Inferior parietal cortex (tissue), 1 donor: ENCODE results near the gene NPIPA2.
"Not testable (repeated sequence)": the region's sequence is repeated elsewhere in the genome, so short reads cannot be mapped to it uniquely, and the experiment has no call there.

Source experiments
- DNase-seq: peaks from one replicate; pipeline ENCODE4 v3.0.0-alpha.2; 2016; ENCODE audit errors: extremely low spot score

NPIPA2 gene

DNA sequence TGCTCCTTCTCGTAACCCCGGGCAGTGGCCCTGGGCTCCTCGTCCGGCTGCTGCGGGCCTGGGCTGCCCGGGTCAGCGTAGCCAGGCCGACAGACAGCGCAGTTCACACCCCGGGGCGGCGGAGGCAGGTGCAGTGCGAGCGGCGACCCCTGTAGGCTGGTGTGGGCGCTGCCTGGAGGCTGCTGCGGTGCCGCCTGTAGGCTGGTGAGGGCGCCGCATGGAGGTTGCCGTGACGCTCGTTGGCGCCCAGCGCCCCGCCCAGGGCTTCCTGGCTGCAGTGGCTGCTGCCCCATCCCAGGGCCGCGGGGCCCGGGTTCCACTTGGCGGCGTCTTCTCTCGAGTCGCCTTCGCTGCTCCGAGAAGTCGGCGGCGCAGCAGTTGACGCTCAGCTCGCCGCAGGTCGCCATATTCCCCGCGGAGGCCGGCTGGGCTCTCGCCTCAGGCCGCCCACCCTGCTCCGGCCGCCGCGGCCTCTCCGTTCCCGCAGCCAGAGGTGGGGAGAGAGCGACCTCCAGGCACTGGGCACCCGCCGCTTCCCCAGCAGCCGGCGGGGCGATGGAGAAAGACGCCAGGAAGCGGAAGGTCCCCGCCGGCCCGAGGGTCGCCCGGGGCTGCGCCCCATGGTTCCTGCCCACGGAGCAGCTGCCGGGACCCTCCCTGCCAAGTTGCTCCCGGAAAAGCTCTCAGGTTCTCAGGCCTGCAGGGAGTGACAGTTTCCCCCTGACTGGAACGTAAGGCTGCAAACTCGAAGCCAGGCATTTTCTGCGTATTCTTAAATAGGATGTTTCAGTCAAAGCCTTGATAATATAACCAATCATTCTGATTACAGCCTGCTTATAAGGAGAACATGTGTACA lies at the start of gene NPIPA2:
TSS of gene NPIPA2 (plus strand) at position 261 of the 856 bp plus-strand sequence. CDS start 5,533 bp downstream, outside the sequence.
- DNase-seq: not testable (repeated sequence)

DNA sequence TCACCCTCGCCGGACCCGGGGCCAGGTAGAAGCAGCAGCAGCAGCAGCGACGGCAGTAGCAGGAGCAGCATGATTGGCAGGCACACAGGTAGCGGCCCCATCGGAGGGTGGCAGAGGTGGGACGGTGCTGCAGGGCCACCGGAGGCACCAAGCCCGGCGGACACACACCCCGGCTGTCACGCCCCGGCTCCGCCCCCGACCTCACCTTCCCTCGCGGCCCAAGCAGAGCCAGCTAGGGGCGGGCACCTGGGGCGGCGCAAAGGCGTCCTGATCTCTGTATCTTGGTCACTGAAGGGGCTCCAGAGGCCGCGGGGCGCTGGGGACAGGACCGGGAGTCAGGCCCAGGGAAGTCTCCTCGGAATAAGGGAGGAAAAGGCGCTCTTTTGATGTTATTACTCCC lies 48.2 kb upstream of the NPIPA2 start, which contains the start of gene PLA2G10:
TSS of gene PLA2G10 (minus strand) at position 180 of the 400 bp plus-strand sequence. CDS start at position 101, 79 bp downstream.
- DNase-seq: not testable (repeated sequence)

DNA sequence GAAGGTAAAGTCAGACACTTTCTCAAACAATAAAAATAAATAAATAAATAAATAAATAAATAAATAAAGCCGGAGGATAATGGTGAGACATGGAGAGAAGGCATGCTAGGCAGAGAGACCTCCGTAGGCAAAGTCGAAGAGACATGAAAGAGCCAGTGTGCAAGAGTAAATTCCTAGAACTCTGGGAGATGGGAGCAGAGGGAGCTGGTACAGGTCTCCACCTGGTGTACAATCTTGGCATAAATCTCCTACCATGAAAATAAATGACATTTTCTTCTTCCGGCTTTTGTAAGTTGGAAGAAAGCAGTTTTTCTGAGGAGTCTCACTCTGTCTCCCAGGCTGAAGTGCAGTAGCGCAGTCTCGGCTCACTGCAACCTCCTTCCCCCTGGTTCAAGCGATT lies 40.5 kb upstream of the NPIPA2 start:
- not testable (repeated sequence) for DNase-seq

DNA sequence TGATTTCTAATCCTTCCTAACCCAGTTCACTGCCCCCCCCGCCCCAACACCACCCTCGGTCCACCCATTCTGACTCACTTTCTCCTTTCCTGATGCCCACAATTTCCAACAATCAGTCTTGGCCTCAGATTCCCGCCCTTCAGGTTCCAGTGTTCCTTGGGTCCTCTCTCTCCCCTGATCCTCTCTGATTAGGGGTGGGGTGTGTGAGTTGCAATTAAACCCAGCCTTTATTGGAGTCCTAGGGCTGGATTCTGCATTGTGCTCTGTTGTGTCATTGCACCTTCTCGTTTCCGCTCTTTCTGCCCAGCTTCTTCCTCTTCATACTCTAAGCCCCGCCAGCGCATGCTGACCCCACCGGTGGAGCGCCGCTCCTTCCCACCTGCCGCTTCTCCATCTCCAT lies 39.7 kb upstream of the NPIPA2 start:
- not testable (repeated sequence) for DNase-seq

DNA sequence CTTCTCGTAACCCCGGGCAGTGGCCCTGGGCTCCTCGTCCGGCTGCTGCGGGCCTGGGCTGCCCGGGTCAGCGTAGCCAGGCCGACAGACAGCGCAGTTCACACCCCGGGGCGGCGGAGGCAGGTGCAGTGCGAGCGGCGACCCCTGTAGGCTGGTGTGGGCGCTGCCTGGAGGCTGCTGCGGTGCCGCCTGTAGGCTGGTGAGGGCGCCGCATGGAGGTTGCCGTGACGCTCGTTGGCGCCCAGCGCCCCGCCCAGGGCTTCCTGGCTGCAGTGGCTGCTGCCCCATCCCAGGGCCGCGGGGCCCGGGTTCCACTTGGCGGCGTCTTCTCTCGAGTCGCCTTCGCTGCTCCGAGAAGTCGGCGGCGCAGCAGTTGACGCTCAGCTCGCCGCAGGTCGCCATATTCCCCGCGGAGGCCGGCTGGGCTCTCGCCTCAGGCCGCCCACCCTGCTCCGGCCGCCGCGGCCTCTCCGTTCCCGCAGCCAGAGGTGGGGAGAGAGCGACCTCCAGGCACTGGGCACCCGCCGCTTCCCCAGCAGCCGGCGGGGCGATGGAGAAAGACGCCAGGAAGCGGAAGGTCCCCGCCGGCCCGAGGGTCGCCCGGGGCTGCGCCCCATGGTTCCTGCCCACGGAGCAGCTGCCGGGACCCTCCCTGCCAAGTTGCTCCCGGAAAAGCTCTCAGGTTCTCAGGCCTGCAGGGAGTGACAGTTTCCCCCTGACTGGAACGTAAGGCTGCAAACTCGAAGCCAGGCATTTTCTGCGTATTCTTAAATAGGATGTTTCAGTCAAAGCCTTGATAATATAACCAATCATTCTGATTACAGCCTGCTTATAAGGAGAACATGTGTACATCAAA lies 38.9 kb upstream of the NPIPA2 start, which contains the start of gene NPIPA3:
TSS of gene NPIPA3 (plus strand) at position 256 of the 856 bp plus-strand sequence. CDS start 5,533 bp downstream, outside the sequence.
- DNase-seq: not testable (repeated sequence)

DNA sequence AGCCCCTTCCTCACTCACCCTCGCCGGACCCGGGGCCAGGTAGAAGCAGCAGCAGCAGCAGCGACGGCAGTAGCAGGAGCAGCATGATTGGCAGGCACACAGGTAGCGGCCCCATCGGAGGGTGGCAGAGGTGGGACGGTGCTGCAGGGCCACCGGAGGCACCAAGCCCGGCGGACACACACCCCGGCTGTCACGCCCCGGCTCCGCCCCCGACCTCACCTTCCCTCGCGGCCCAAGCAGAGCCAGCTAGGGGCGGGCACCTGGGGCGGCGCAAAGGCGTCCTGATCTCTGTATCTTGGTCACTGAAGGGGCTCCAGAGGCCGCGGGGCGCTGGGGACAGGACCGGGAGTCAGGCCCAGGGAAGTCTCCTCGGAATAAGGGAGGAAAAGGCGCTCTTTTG lies 9.1 kb upstream of the NPIPA2 start:
- not testable (repeated sequence) for DNase-seq

DNA sequence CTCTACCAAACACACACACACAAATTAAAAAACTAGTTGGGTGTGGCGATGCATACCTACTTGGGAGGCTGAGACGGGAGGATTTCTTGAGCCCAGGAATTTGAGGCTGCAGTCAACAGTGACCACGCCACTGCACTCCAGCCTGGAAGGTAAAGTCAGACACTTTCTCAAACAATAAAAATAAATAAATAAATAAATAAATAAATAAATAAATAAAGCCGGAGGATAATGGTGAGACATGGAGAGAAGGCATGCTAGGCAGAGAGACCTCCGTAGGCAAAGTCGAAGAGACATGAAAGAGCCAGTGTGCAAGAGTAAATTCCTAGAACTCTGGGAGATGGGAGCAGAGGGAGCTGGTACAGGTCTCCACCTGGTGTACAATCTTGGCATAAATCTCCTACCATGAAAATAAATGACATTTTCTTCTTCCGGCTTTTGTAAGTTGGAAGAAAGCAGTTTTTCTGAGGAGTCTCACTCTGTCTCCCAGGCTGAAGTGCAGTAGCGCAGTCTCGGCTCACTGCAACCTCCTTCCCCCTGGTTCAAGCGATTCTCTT lies 1.4 kb upstream of the NPIPA2 start:
- not testable (repeated sequence) for DNase-seq

DNA sequence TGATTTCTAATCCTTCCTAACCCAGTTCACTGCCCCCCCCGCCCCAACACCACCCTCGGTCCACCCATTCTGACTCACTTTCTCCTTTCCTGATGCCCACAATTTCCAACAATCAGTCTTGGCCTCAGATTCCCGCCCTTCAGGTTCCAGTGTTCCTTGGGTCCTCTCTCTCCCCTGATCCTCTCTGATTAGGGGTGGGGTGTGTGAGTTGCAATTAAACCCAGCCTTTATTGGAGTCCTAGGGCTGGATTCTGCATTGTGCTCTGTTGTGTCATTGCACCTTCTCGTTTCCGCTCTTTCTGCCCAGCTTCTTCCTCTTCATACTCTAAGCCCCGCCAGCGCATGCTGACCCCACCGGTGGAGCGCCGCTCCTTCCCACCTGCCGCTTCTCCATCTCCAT lies 539 bp upstream of the NPIPA2 start:
- not testable (repeated sequence) for DNase-seq

DNA sequence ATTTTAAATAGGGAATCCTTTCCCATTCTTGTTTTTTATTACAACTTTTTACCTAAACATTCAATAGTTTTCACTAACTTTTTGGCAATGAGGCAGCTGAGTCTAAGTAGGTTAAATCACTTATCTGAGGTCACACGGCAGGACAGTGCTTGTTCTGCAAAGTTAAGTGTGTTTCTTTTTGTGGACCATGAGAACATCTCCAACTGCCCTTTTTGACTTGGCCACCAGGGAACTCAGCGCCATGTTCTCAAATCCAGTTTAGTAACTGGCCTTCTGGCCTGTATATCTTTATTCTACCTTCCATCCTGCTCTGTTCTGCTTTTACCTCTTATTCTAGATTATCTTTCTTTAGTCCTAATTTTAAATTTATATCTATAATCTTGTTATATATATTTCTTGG lies 31.3 kb downstream of the NPIPA2 start:
- DNase-seq: not testable (repeated sequence)

DNA sequence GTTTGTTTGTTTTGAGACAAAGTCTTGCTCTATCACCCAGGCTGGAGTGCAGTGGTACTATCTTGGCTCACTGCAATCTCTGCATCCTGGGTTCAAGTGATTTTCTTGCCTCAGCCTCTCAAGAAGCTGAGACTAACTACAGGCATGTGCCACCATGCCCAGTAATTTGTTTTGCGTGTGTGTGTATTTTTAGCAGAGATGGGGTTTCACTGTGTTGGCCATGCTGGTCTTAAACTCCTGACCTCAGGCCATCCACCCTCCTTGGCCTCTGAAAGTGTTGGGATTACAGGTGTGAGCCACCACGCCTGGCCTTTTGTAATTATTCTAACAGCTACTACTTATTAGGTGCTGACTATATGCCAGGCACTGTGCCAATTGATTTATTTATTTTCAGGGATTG lies 33.3 kb downstream of the NPIPA2 start:
- not testable (repeated sequence) for DNase-seq

DNA sequence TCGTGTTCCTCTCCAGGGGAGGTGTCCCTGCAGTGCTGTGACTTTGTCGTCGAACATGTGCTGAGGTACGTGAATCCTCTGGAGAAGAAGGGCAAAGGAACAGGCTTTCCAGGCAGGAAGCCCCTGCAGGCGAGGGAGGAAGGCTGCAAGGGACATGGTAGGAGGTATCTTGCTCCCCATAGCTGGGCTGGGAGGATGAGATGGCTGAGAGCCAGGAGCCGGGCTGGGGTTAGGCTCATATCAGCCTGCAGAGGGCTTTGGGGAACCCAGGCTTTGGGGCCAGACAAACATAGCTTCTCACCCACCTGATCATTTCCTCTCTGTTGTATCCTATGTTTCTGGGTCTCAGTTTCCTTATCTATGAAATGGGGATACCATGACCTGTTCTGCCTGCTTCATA lies 34.4 kb downstream of the NPIPA2 start:
- DNase-seq: not testable (repeated sequence)

DNA sequence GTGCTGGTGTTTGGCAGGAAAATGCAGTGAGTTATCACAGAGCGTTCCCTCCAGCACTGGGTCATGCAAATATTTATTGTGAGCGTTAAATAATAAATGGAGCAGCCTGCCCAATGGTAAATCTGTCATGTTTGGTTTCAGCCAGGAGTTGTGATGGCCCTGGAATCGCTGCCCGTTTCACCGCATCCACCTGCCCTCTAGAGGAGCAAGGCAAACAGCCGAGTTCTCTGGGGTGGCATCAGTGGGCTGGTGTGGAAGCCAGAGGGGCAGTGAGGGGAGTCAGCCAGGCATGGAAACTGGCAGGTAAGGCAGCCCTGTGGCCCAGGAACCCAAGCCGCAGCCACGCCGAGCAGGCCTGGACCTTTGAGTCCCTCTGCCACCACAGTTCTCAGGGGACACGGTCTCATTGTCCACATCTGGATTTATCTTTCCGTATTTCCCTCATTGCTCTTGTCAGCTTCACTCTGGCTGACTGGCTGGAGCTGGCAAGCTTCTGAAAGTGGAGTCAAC lies 37.1 kb downstream of the NPIPA2 start:
- not testable (repeated sequence) for DNase-seq

DNA sequence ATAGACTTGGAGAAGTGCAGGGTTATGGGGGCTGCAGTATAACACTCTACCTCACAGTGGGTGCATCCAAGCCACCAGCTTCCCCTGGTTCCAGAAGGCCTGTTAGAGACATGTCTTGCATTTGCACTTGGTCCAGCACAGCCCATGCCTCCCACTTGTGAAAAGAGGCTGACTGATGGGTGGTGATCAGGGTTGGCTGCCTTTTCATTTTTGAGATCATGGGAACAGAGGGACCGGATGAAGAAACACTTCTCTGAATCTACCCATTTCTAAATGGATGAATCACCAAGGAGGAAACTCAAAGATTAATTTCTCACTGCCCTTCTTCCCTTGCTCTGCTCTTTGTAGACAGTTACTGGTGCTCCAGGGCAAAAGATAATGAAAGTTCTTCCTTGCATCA lies 43.8 kb downstream of the NPIPA2 start:
- not testable (repeated sequence) for DNase-seq

DNA sequence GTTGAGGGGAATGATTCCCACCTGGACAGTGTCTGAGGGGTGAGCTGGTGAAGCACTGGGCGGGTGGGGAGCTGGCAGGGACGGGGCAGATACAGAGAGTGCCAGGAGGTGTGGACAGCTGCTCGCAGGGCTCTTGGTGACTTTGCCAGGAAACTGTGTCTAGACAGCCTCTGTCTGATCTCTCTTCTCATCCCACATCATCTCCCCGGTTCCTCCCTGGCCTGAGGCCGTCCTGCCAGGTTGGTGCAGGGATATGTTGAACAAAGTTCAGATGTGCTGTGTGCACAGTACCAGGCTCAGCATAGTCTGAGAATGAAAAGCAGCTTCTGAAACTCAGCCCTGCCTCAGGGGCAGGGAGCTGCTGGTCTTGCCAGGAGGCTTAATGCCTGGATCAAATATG lies 47.2 kb downstream of the NPIPA2 start:
- DNase-seq: not testable (repeated sequence)

DNA sequence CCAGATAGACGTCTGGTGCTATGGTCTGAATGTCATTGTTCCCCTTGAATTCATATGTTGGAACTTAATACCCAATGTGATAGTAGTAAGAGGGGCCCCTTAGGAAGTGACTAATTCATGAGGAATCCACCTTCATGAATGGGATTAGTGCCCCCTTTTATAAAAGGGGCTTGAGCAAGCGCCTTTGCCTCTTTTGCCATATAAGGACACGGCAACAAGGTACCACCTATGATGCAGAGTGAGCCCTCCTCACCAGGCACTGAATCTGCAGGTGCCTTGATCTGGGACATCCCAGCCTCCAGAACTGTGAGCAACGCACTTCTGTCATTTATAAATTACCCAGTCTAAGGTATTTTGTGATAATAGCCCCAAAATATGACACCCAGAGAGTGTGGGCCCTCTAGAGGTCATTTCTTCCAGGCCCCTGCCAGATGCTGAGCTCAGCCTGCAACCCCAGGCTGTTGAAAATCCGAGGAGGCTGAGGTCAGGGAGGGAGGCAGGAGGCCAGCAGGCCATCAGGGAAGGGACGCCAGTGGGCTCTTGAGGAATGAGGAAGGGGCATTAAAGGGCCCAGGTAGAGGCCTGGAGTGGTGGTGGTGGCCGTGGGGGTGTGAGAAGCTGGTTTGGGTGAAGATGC lies 48.1 kb downstream of the NPIPA2 start:
- DNase-seq: not testable (repeated sequence)

DNA sequence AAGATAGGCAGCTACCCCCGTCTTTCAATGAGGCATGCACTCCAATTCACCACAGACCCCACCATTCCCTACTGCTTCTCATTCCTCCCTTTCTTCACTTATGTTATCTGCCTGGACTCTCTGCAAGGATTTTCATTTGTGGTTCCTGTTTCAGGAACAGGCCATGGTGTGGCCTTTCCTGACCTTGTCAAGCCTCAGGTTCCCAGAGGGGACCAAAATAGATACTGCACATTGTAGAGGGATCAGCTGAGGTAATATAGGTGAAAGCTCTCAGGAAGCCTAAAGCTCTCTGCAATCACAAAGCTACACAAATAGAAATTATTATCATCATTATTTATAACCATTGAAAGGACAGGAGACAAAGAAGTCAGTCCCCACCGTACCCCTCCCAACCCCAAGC lies 50.6 kb downstream of the NPIPA2 start:
- DNase-seq: not testable (repeated sequence)

DNA sequence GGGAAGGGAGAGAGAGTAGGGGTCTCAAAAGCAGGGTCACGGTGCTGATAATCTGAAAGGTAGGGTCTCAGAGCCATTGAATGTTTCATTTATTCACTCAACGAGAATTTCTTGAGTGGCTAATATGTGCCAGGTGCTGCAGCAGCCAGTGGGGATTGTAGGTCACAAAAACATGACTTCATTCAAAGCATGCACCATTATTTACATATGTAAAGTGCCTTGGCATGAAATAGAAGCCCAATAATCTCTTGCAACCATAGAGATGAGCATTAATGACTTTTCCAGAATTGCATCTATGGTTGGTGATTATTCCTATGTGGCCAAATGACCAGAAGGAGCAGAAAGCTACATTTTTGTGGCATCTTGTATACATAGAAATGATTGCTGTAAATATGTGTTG lies 55.2 kb downstream of the NPIPA2 start:
- not testable (repeated sequence) for DNase-seq

DNA sequence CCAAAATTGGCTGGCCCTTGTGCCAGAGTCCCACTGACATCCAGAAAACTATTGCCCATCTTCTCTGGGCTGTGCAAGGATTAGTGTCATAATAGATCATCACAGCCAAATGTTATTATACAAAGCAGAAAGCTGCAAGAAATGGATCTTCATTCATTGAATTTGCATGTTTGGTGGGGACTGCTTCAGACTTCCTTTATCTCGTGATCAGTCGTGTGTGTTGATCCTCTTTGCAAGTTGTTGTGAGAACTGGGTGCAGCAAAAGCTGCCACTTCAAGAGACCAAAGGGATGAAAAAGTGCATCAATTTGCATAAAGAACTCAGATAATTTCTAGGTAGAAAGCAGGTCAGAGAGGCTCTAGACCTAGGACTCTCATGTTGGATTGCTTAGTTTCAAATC lies 61.2 kb downstream of the NPIPA2 start:
- DNase-seq: not testable (repeated sequence)

DNA sequence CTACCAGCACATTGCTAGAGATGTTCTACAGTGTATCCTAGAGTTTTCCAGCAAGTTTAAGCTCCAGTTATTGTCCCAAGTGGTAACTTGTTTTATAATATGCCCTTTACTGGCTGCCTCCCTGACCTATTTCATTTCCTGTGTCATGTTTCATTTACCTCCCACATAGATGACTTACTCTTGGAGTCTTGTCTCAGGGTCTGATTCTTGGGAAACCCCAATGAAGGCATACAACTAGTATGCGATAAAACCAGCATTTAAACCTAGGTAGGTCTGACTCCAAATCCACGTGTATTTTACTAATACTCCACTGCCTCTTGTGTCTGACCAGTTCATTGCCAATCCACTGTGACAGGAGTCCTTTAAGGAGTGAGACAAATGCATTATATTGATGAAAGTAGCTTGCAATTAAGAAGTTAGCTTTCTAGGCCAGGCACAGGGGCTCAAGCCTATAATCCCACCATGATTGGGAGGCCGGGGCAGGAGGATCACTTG lies 64.9 kb downstream of the NPIPA2 start:
- not testable (repeated sequence) for DNase-seq

DNA sequence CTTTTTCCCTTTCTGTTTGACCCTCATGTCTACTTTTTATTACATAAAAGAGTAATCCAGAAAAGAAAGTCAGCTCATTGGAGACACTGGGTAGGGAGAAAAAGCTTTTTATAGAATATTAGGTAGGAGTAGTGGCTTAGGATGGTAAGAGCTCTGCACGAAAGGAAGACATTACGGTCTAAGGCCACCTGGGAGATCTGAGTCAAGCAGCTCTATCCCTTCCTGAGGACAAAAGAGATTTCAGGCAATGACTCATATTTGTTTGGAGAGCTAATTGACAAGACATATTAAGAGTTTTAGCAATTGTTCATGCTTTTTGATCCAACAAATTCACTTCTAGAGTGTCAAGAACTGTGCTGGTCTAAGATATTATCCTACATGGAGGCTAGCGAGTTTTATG lies 71.6 kb downstream of the NPIPA2 start:
- DNase-seq: not testable (repeated sequence)
